ENCODE results near the gene KCNQ2. TPM values are rescaled to one million over a fixed set of nuclear protein-coding genes. Genes with fewer than 3 reads are reported as not detected.

Gene KCNQ2
- total RNA-seq, 1 experiment from 2014 or later = 0.25 TPM

DNA sequence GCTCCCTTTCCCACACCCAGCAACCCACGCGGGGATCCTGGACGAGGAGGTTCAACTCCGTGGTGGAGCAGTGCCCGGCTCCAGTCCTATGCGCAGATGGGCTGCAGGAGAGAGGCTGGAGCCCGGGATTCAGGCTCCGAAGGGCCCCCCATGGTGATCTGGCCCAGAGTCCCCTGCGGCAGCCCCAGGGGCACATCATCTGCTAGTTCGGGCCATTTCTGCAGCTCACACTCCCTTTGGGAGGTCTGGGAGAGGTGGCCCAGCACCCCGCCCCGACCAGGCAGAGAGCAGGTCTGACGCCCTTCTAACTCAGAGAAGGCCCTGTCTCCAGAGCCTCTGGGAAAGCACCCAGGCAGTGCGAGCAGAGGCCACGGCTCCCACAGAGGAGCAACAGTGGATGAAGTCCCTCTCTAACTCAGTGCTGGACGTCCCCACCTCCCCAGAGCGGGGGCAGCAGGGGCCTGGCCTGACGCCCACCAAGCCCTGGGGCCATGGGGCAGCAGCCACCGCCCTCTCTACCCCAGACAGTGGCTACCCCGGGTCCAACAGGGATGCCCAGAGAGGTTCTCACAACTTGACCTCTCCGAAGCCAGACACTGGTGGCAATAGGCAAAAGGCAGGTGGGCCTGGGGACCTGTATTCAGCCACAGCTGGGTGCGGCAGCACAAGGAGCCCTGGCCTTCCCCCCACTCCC, 3.3 kb downstream of the KCNQ2 start:
- peaks cover 4% of the 10 kb centered on the region for H3K36me3 Mint-ChIP-seq (ENCODE audit: insufficient read depth, unreplicated experiment)
- no peak overlapping the region for H3K27ac Mint-ChIP-seq (ENCODE audit: unreplicated experiment)
- Histone ChIP-seq H3K27me3 (replicated peaks; ENCODE audit: control insufficient read depth, insufficient read depth, low read length) (peaks cover 9% of the 10 kb centered on the region), H3K4me3 (ENCODE audit: low read depth, low read length) (no peak overlapping the region), H3K9me3 (no peaks in the 10 kb centered on the region), H3K36me3 (ENCODE audit: control insufficient read depth, insufficient read depth, low read length) (no peaks in the 10 kb centered on the region), H3K4me1 (peaks cover 6% of the 10 kb centered on the region; the same call in 1 of the 2 replicates)
- H3K4me1 Mint-ChIP-seq (ENCODE audit: low read depth, unreplicated experiment) = no peaks in the 10 kb centered on the region
- TF ChIP-seq, protein P1, sequence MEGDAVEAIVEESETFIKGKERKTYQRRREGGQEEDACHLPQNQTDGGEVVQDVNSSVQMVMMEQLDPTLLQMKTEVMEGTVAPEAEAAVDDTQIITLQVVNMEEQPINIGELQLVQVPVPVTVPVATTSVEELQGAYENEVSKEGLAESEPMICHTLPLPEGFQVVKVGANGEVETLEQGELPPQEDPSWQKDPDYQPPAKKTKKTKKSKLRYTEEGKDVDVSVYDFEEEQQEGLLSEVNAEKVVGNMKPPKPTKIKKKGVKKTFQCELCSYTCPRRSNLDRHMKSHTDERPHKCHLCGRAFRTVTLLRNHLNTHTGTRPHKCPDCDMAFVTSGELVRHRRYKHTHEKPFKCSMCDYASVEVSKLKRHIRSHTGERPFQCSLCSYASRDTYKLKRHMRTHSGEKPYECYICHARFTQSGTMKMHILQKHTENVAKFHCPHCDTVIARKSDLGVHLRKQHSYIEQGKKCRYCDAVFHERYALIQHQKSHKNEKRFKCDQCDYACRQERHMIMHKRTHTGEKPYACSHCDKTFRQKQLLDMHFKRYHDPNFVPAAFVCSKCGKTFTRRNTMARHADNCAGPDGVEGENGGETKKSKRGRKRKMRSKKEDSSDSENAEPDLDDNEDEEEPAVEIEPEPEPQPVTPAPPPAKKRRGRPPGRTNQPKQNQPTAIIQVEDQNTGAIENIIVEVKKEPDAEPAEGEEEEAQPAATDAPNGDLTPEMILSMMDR (IDR thresholded peaks at IDR 0.05; ENCODE audit: insufficient read depth in 1 of 2, low read depth in 1 of 2, low read length in 1 of 2, severe bottlenecking in 1 of 2, unreplicated experiment in 1 of 2) = no peak
- peaks cover 50% of the 10 kb centered on the region for H3K27me3 Mint-ChIP-seq (ENCODE audit: insufficient read depth, unreplicated experiment)
- DNase-seq = no peak
- BruUV-seq (replicated peaks) = no TSS peak
- intact Hi-C loops (cut with micrococcal nuclease; ENCODE audit: unreplicated experiment) = no loop called here
- ChIA-PET POLR2A (no interaction called here), CTCF (no interaction called here)
- H3K9me3 Mint-ChIP-seq (ENCODE audit: unreplicated experiment) = no peaks in the 10 kb centered on the region
- H3K4me3 Mint-ChIP-seq (ENCODE audit: unreplicated experiment) = no peak overlapping the region

- peaks cover 50% of the 10 kb centered on the region for H3K27me3 Mint-ChIP-seq (ENCODE audit: insufficient read depth, unreplicated experiment)
- no peak overlapping the region for H3K27ac Mint-ChIP-seq (ENCODE audit: unreplicated experiment)
- peaks cover 4% of the 10 kb centered on the region for H3K36me3 Mint-ChIP-seq (ENCODE audit: insufficient read depth, unreplicated experiment)
- ChIA-PET POLR2A (no interaction called here), CTCF (no interaction called here)
- BruUV-seq (replicated peaks) = no TSS peak
- TF ChIP-seq, protein P1 (IDR thresholded peaks at IDR 0.05; ENCODE audit: insufficient read depth in 1 of 2, low read depth in 1 of 2, low read length in 1 of 2, severe bottlenecking in 1 of 2, unreplicated experiment in 1 of 2) = no peak
- no peak overlapping the region for H3K4me3 Mint-ChIP-seq (ENCODE audit: unreplicated experiment)
- intact Hi-C loops (cut with micrococcal nuclease; ENCODE audit: unreplicated experiment) = no loop called here
- no peak overlapping the region for H3K4me3 ChIP-seq (ENCODE audit: low read depth, low read length)
- H3K4me1 ChIP-seq = peaks cover 6% of the 10 kb centered on the region; the same call in 1 of the 2 replicates
- peaks cover 10% of the 10 kb centered on the region for H3K27me3 ChIP-seq (replicated peaks; ENCODE audit: control insufficient read depth, insufficient read depth, low read length)
- H3K4me1 Mint-ChIP-seq (ENCODE audit: low read depth, unreplicated experiment) = no peaks in the 10 kb centered on the region
- no peaks in the 10 kb centered on the region for H3K36me3 ChIP-seq (ENCODE audit: control insufficient read depth, insufficient read depth, low read length)
- no peaks in the 10 kb centered on the region for H3K9me3 Mint-ChIP-seq (ENCODE audit: unreplicated experiment)
- DNase-seq = no peak
- no peaks in the 10 kb centered on the region for H3K9me3 ChIP-seq
These were observed 4.0 kb downstream of the KCNQ2 start for GRCh38 chr20:63468421-63468820.

DNA sequence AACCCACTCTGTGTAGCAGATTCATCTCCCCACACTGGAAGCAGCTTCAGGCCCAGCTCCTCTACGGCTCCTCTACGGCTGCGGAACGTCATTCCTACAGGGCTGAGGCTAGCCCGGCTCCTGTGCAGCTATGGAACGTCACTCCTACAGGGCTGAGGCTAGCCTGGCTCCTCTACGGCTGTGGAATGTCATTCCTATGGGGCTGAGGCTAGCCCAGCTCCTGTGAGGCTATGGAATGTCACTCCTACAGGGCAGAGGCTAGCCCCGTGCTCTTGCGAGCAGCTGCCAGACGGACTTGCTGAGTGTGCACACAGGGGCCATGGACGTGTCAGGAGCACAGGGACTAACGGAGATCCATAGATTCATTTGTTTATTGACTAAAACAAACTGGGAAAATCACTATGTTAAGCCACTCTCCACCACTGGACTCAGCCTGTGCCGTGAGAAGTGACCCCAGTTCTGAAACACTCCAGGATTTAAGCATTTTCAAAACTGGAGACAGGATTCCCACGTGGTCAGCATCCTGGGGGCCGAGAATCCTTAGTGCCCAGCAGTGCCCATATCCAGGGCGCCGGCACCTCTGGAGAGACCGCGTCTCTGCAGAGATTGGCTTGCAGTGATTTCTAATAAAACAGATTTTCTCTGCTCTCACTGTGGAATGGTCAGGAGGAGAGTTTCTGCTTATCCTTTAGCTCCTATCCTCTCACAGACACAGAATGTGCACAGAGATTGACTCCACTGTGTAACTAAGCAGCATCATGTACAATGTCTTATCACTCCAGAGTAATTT, 5.0 kb downstream of the KCNQ2 start:
- peaks cover 10% of the 10 kb centered on the region for H3K27me3 ChIP-seq (replicated peaks; ENCODE audit: control insufficient read depth, insufficient read depth, low read length)
- H3K36me3 ChIP-seq (ENCODE audit: control insufficient read depth, insufficient read depth, low read length) = no peaks in the 10 kb centered on the region
- no peaks in the 10 kb centered on the region for H3K9me3 Mint-ChIP-seq (ENCODE audit: unreplicated experiment)
- no peak overlapping the region for H3K4me3 ChIP-seq (ENCODE audit: low read depth, low read length)
- BruUV-seq (replicated peaks) = no TSS peak
- TF ChIP-seq, protein P1 (IDR thresholded peaks at IDR 0.05; ENCODE audit: insufficient read depth in 1 of 2, low read depth in 1 of 2, low read length in 1 of 2, severe bottlenecking in 1 of 2, unreplicated experiment in 1 of 2) = no peak
- peaks cover 6% of the 10 kb centered on the region; the same call in 1 of the 2 replicates for H3K4me1 ChIP-seq
- CTCF ChIA-PET = no interaction called here
- peaks cover 58% of the 10 kb centered on the region for H3K27me3 Mint-ChIP-seq (ENCODE audit: insufficient read depth, unreplicated experiment)
- no peak for DNase-seq
- peaks cover 4% of the 10 kb centered on the region for H3K36me3 Mint-ChIP-seq (ENCODE audit: insufficient read depth, unreplicated experiment)
- H3K27ac Mint-ChIP-seq (ENCODE audit: unreplicated experiment) = no peak overlapping the region
- no peaks in the 10 kb centered on the region for H3K9me3 ChIP-seq
- POLR2A ChIA-PET = interaction anchor here (0.5 kb wide), 1 partner anchor 8 kb away, joined by 13 read pairs; no protein-coding TSS in a partner anchor
- no peak overlapping the region for H3K4me3 Mint-ChIP-seq (ENCODE audit: unreplicated experiment)
- no peaks in the 10 kb centered on the region for H3K4me1 Mint-ChIP-seq (ENCODE audit: low read depth, unreplicated experiment)
- intact Hi-C loops (cut with micrococcal nuclease; ENCODE audit: unreplicated experiment) = no loop called here

All from Caco-2 (cell line).